ENCODE results near the gene NEURL2. TPM values are rescaled to one million over a fixed set of nuclear protein-coding genes. Genes with fewer than 3 reads are reported as not detected.

Gene NEURL2
- total and polyA plus RNA-seq, 10 of the 15 experiments (the other 5 are each of a cell fraction or from before 2014, with no cell fraction given) = 0.53 to 7.0 (median 2.7) TPM

GRCh38 chr20:45857114-45857881, 33.7 kb downstream of the NEURL2 start, which contains the start of the genes ACOT8 and ZSWIM3 (continued):
- TF ChIP-seq PKNOX1 (IDR thresholded peaks at IDR 0.05) (peak; percentile 100), EGR1 (IDR thresholded peaks at IDR 0.05; ENCODE audit: borderline replicate concordance in 1 of 2, low read depth in 2 of 2, low read length in 2 of 2) (0 out of 3 replicates have a peak, but pooled peaks of 1 of the 2 experiments have one; percentile 6), POLR2AphosphoS5 (IDR thresholded peaks at IDR 0.05; ENCODE audit: low read length) (peak; percentile 96), BMI1 (IDR thresholded peaks at IDR 0.05; ENCODE audit: borderline replicate concordance) (no peak), ZNF207 (IDR thresholded peaks at IDR 0.05; ENCODE audit: borderline replicate concordance) (no peak), RAD51 (IDR thresholded peaks at IDR 0.05) (no peak), ZBTB40 (IDR thresholded peaks at IDR 0.05; ENCODE audit: borderline replicate concordance) (peak; percentile 98), CBX5 (IDR thresholded peaks at IDR 0.05; ENCODE audit: low read depth) (no peak), E4F1 (IDR thresholded peaks at IDR 0.05; ENCODE audit: borderline replicate concordance, partially characterized antibody) (peak; percentile 92), TCF12 (IDR thresholded peaks at IDR 0.05; ENCODE audit: low read depth, low read length) (peak; percentile 62; the same call in 1 of the 2 replicates), HDAC2 (IDR thresholded peaks at IDR 0.05) (no peak), DPF2 (IDR thresholded peaks at IDR 0.05) (peak; percentile 100), SIX5 (IDR thresholded peaks at IDR 0.05; ENCODE audit: low read depth, low read length, severe bottlenecking) (no peak), SPI1 (IDR thresholded peaks at IDR 0.05; ENCODE audit: borderline replicate concordance, insufficient read depth, low read depth, low read length) (peak; percentile 56; the same call in 1 of the 2 replicates), RBBP5 (conservative IDR thresholded peaks at IDR 0.05) (no peak), MYB (IDR thresholded peaks at IDR 0.05; ENCODE audit: borderline replicate concordance, low read depth, low read length) (no peak), TCF3 (IDR thresholded peaks at IDR 0.05; ENCODE audit: borderline replicate concordance, insufficient read depth, low read depth, low read length) (no peak), SIN3A (IDR thresholded peaks at IDR 0.05; ENCODE audit: low read depth, low read length) (peak; percentile 86), IKZF1 (conservative IDR thresholded peaks at IDR 0.05) (peak; percentile 44)
- TF ChIP-seq, protein P1, sequence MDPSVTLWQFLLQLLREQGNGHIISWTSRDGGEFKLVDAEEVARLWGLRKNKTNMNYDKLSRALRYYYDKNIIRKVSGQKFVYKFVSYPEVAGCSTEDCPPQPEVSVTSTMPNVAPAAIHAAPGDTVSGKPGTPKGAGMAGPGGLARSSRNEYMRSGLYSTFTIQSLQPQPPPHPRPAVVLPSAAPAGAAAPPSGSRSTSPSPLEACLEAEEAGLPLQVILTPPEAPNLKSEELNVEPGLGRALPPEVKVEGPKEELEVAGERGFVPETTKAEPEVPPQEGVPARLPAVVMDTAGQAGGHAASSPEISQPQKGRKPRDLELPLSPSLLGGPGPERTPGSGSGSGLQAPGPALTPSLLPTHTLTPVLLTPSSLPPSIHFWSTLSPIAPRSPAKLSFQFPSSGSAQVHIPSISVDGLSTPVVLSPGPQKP (IDR thresholded peaks at IDR 0.05; ENCODE audit: low read depth, low read length) = peak; percentile 91
